H9 (cell line): ENCODE data around the gene UNC5B. TPM values are rescaled to one million over a fixed set of nuclear protein-coding genes. Genes with fewer than 3 reads are reported as not detected.

Experiments used
- DNase-seq: peaks from one replicate; pipeline ENCODE4 v3.0.0-alpha.2; 2017
- H2AFZ ChIP-seq: one replicate; pipeline ENCODE4 v1.6.1; 2013; ENCODE audit warnings: mild to moderate bottlenecking, low read length, control low read depth, moderate library complexity
- H2AK5ac ChIP-seq: 2 replicates; pipeline ENCODE4 v1.6.1; 2013; ENCODE audit warnings: low read length, control low read depth, mixed read lengths; ENCODE audit not compliant: insufficient read length
- H2BK120ac ChIP-seq: one replicate; pipeline ENCODE4 v1.6.1; 2013; ENCODE audit warnings: low read depth, mild to moderate bottlenecking, low read length, control low read depth, inconsistent platforms; ENCODE audit not compliant: poor library complexity, severe bottlenecking
- H2BK12ac ChIP-seq: 2 replicates; pipeline ENCODE4 v1.6.1; 2013; ENCODE audit warnings: low read length, control low read depth, mixed read lengths, low read depth; ENCODE audit not compliant: insufficient read length
- H2BK15ac ChIP-seq: 2 replicates; pipeline ENCODE4 v1.6.1; 2013; ENCODE audit warnings: low read depth, low read length, control low read depth
- H2BK20ac ChIP-seq: one replicate; pipeline ENCODE4 v1.6.1; 2013; ENCODE audit warnings: low read depth, mild to moderate bottlenecking, low read length, control low read depth, inconsistent platforms; ENCODE audit not compliant: poor library complexity, severe bottlenecking
- H2BK5ac ChIP-seq: 2 replicates; pipeline ENCODE4 v1.6.1; 2013; ENCODE audit warnings: low read length, control low read depth, mixed read lengths; ENCODE audit not compliant: insufficient read length
- H3K14ac ChIP-seq: 2 replicates; pipeline ENCODE4 v1.6.1; 2013; ENCODE audit warnings: low read length, control low read depth; ENCODE audit not compliant: insufficient read depth
- H3K18ac ChIP-seq: 2 replicates; pipeline ENCODE4 v1.6.1; 2013; ENCODE audit warnings: low read depth, mild to moderate bottlenecking, mixed read lengths, low read length, control low read depth; ENCODE audit not compliant: insufficient read length
- H3K23ac ChIP-seq: 2 replicates; pipeline ENCODE4 v1.6.1; 2013; ENCODE audit warnings: low read length, control low read depth, mixed read lengths, low read depth; ENCODE audit not compliant: insufficient read length
- H3K23me2 ChIP-seq: 2 replicates; pipeline ENCODE4 v1.6.1; 2013; ENCODE audit warnings: low read depth, mild to moderate bottlenecking, mixed read lengths, low read length, control low read depth; ENCODE audit not compliant: insufficient read length, poor library complexity, severe bottlenecking
- H3K27ac ChIP-seq: 2 replicates; pipeline ENCODE4 v1.5.1; 2013; ENCODE audit warnings: low read length, control low read depth, mixed read lengths, low read depth; ENCODE audit not compliant: insufficient read length
- H3K27me3 ChIP-seq: 2 replicates; pipeline ENCODE4 v1.6.1; 2013; ENCODE audit warnings: low read length, control low read depth, inconsistent platforms; ENCODE audit not compliant: insufficient read depth
- H3K4ac ChIP-seq: 2 replicates; pipeline ENCODE4 v1.6.1; 2013; ENCODE audit warnings: low read depth, mild to moderate bottlenecking, control low read depth, inconsistent platforms, low read length, moderate library complexity
- H3K4me1 ChIP-seq: 2 replicates; pipeline ENCODE4 v1.6.1; 2013; ENCODE audit warnings: low read length, control low read depth, inconsistent platforms; ENCODE audit not compliant: insufficient read depth
- H3K4me2 ChIP-seq: 2 replicates; pipeline ENCODE4 v1.6.1; 2013; ENCODE audit warnings: low read length, control low read depth, mixed read lengths; ENCODE audit not compliant: insufficient read length, insufficient read depth
- H3K56ac ChIP-seq: 2 replicates; pipeline ENCODE4 v1.6.1; 2013; ENCODE audit warnings: low read depth, mild to moderate bottlenecking, mixed read lengths, low read length, control low read depth; ENCODE audit not compliant: insufficient read length
- H3K79me1 ChIP-seq: 2 replicates; pipeline ENCODE4 v1.6.1; 2013; ENCODE audit warnings: low read depth, mild to moderate bottlenecking, moderate library complexity, low read length, control low read depth, inconsistent platforms; ENCODE audit not compliant: insufficient read depth, poor library complexity, severe bottlenecking
- H3K79me2 ChIP-seq: 2 replicates; pipeline ENCODE4 v1.6.1; 2013; ENCODE audit warnings: low read length, control low read depth, inconsistent platforms; ENCODE audit not compliant: insufficient read depth
- H3K9ac ChIP-seq: 2 replicates; pipeline ENCODE4 v1.6.1; 2013; ENCODE audit warnings: low read length, control low read depth, mixed read lengths; ENCODE audit not compliant: insufficient read length; ENCODE audit errors: extremely low read depth
- H3K9me3 ChIP-seq: one replicate; pipeline ENCODE4 v1.6.1; 2013; ENCODE audit warnings: low read depth, low read length, inconsistent platforms; ENCODE audit not compliant: control insufficient read depth
- H3T11ph ChIP-seq: one replicate; pipeline ENCODE4 v1.6.1; 2013; ENCODE audit warnings: mild to moderate bottlenecking, low read length, control low read depth, inconsistent platforms
- H4K20me1 ChIP-seq: one replicate; pipeline ENCODE4 v1.6.1; 2013; ENCODE audit not compliant: control insufficient read depth, insufficient read length, insufficient read depth
- H4K5ac ChIP-seq: 2 replicates; pipeline ENCODE4 v1.6.1; 2013; ENCODE audit warnings: low read depth, mild to moderate bottlenecking, mixed read lengths, low read length, control low read depth; ENCODE audit not compliant: insufficient read length
- H4K8ac ChIP-seq: replicated peaks from 2 replicates; pipeline ENCODE4 v1.6.1; 2013; ENCODE audit warnings: low read length, control low read depth, mixed read lengths, low read depth; ENCODE audit not compliant: insufficient read length
- H4K91ac ChIP-seq: 2 replicates; pipeline ENCODE4 v1.6.1; 2013; ENCODE audit warnings: low read depth, mild to moderate bottlenecking, moderate library complexity, mixed read lengths, low read length, control low read depth; ENCODE audit not compliant: insufficient read length
- H3K27ac Mint-ChIP-seq, 3 experiments: 2 replicates in 2 of 3; 3 replicates in 1 of 3; pipeline ENCODE4 v1.8.0; 2020 to 2021; ENCODE audit warnings: mixed read lengths in 3 of 3, mild to moderate bottlenecking in 1 of 3, moderate library complexity in 1 of 3
- H3K27me3 Mint-ChIP-seq: 2 replicates; pipeline ENCODE4 v1.8.0; 2021; ENCODE audit warnings: low read depth, mild to moderate bottlenecking, moderate library complexity, mixed read lengths
- H3K36me3 Mint-ChIP-seq, 3 experiments: 2 replicates in 2 of 3; 3 replicates in 1 of 3; pipeline ENCODE4 v1.8.0; 2020 to 2021; ENCODE audit warnings: low read depth in 3 of 3, mixed read lengths in 3 of 3; ENCODE audit not compliant: insufficient read depth in 1 of 3
- H3K4me1 Mint-ChIP-seq, 2 experiments: 2 replicates each; pipeline ENCODE4 v1.8.0; 2020; ENCODE audit warnings: mixed read lengths in 2 of 2
- H3K4me3 Mint-ChIP-seq, 2 experiments: 2 replicates in 1 of 2; 3 replicates in 1 of 2; pipeline ENCODE4 v1.8.0; 2020 to 2021; ENCODE audit warnings: mild to moderate bottlenecking in 2 of 2, mixed read lengths in 2 of 2, moderate library complexity in 1 of 2
- H3K9me3 Mint-ChIP-seq, 2 experiments: 2 replicates in 1 of 2; 3 replicates in 1 of 2; pipeline ENCODE4 v1.8.0; 2020; ENCODE audit warnings: mild to moderate bottlenecking in 2 of 2, mixed read lengths in 2 of 2, moderate library complexity in 1 of 2
- CTCF ChIP-seq: fragments of 200-600 bp; sonication (generic); conservative IDR thresholded peaks from 3 replicates; pipeline ENCODE4 v1.8.0; 2021; ENCODE audit warnings: antibody characterized with exemption, mild to moderate bottlenecking
- WGBS: extraction: QIAGEN DNeasy Blood & Tissue Kit; methylation state at CpG from one replicate; pipeline ENCODE4 v1.1.7; 2013; ENCODE audit warnings: missing lambda C conversion rate, low lambda C conversion rate, mixed read lengths; ENCODE audit not compliant: insufficient read length; ENCODE audit errors: extremely low coverage; 5-methylcytosine and 5-hydroxymethylcytosine counted together
- total RNA-seq: library from RNA; stranded (reverse); gene quantifications from 2 replicates; pipeline ENCODE4 v1.2.1, GENCODE V29; 2021

Gene UNC5B
- total RNA-seq, 1 experiment from 2014 or later, result 28.4 TPM

DNA sequence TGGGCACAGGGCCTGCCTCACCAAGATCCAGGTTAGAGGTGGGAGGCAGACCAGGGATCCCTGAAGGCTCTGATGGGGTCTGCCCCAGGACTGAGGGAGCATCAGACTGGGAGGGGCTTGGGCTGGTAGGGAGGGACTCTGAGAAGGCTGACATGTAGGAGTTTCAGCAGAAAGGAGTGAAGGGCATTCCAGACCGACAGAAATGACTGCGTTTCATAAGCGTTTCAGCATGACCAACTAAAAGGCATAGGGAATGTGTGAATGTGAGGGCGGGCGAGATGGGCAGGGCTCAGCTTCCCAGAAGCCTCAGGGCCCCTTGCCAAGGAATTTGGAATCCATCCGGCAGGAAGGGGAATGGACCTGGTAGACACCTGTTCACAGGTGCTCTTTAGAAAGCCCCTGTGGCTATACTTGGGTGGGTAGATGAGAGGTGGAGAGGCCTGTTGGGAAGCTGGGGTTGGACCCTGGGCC, 81.8 kb downstream of the UNC5B start:
- Histone ChIP-seq H4K8ac (no peak overlapping the region), H3K79me1 (no peaks in the 10 kb centered on the region), H3K9me3 (no peaks in the 10 kb centered on the region), H2AFZ (no peak overlapping the region), H3K14ac (no peak overlapping the region), H3K23ac (no peak overlapping the region), H3K4me2 (no peak overlapping the region), H2BK120ac (no peak overlapping the region), H2BK12ac (no peak overlapping the region), H4K91ac (no peak overlapping the region), H2BK15ac (no peak overlapping the region), H4K20me1 (no peaks in the 10 kb centered on the region), H3K23me2 (no peaks in the 10 kb centered on the region), H3K27me3 (no peaks in the 10 kb centered on the region), H3K4ac (no peak overlapping the region), H3K4me1 (no peaks in the 10 kb centered on the region), H3K18ac (no peak overlapping the region), H2BK20ac (no peak overlapping the region), H3K79me2 (no peaks in the 10 kb centered on the region), H3T11ph (no peak overlapping the region), H4K5ac (no peak overlapping the region), H2BK5ac (no peak overlapping the region), H3K56ac (no peak overlapping the region), H2AK5ac (no peak overlapping the region), H3K27ac (no peak overlapping the region), H3K9ac (no peak overlapping the region)
- DNase-seq, result no peak
- Mint-ChIP-seq H3K27ac (peak overlapping the region in 2 of 3 experiments; percentile 17 to 39; a peak in 3 of 7 replicates), H3K27me3 (no peaks in the 10 kb centered on the region; the same call in 1 of the 2 replicates), H3K4me3 (no peak overlapping the region), H3K9me3 (no peaks in the 10 kb centered on the region), H3K4me1 (no peaks in the 10 kb centered on the region), H3K36me3 (peaks cover 14 to 68% (median 48%) of the 10 kb centered on the region in 3 experiments; a peak in 6 of 7 replicates)
- WGBS, result no CpG with 5 or more reads among the region's 6 CpGs
- TF ChIP-seq CTCF, result no peak
